Left lobe of liver (tissue), 2 donors: Measurements from ENCODE around the gene ARHGEF17. TPM values are rescaled to one million over a fixed set of nuclear protein-coding genes. Genes with fewer than 3 reads are reported as not detected.

Experiments used
- ATAC-seq: fragments of 200-7000 bp; cut with Tn5 transposase; one replicate; pipeline ENCODE4 v1.9.1; 2020; ENCODE audit warnings: mild to moderate bottlenecking, moderate library complexity
- DNase-seq: peaks from one replicate; pipeline ENCODE4 v3.0.0-alpha.2; 2020; ENCODE audit warnings: low spot score
- total RNA-seq: library from RNA; stranded (reverse); gene quantifications from one replicate; pipeline ENCODE4 v1.2.1, GENCODE V29; 2021
- donor health status: DM: no; HTN: no; CAD: no; lungs with moderate emphysema.
- donor health status: DM: no; HTN: yes; CAD: no.

Gene ARHGEF17
- total RNA-seq, 1 donor from 2014 or later = 6.8 TPM

- ATAC-seq = no peak
- no peak for DNase-seq
Observed at GRCh38 chr11:73375830-73376159, 67.7 kb downstream of the ARHGEF17 start.

GRCh38 chr11:73376160-73376802 is 68.2 kb downstream of the ARHGEF17 start, which contains the start of gene RELT:
Gene RELT (plus strand): TSS chr11:73376399. CDS start chr11:73389137, 12,738 bp downstream.
- DNase-seq (peak; percentile 88), ATAC-seq (peak; percentile 96)

GRCh38 chr11:73376803-73377629 is 68.9 kb downstream of the ARHGEF17 start:
- DNase-seq (peak; percentile 60), ATAC-seq (peak; percentile 8)

DNA sequence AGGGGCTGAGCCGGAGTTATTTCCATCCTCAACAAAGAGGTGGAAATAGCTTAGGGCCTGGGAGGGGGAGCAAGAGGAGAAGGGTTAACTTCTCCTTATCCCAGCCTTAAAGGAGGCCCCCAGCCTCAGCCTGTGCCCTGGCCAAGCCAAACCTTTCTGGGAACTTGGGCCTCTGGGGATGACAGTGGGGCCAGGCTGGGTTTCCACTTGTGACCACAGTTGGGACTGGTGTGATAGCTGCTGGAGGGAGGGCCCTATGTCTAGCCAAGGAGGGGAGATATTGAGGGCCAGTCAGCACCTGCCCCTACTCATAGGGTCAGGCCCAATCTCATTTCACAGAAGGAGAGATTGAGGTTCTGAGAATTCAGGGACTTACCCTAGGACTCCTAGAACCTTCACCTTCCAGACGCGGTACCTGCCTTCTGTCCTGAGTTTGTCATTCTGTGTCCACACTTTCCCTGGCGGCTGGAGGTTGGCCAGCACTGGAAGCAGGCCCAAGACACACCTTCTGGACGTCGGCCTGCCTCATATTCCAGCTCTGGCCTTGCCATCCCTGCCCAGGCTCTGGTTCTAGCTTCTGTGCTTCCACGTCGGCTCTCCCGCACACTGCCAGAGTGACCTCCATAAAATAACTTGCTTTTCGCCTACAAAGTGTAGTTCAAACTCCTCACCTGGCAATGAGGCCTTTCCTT is 71.3 kb downstream of the ARHGEF17 start:
- DNase-seq (peak; percentile 67), ATAC-seq (peak; percentile 23)

DNA sequence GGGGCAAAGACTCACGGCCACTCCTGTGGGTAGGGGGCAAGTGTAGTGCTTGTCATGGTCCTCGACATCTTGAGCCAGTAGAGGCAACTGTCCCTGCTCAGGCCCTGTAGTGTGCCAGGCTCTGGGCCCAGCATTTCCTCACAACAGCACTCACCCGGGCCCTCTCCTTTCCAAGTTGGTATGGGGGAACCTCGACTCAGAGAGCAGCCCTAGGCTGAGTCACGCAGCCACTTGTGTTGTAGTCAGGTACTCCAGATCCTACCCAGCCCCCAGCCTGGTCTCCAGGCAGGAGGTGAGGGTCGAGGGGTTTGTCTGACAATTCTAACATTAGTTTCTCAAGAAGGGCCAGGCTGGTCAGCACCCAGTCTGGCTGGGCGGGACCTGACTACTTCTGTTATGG is 72.3 kb downstream of the ARHGEF17 start:
- ATAC-seq (no peak), DNase-seq (no peak)

- no peak for ATAC-seq
Observed at GRCh38 chr11:73380897-73381410, 72.9 kb downstream of the ARHGEF17 start.

GRCh38 chr11:73381589-73381988 is 73.5 kb downstream of the ARHGEF17 start:
- ATAC-seq (no peak), DNase-seq (no peak)

More at GRCh38 chr11:73380897-73381410, 72.9 kb downstream of the ARHGEF17 start:
- no peak for DNase-seq

- no peak for ATAC-seq
- DNase-seq = no peak
Observed at GRCh38 chr11:73382183-73382582, 74.1 kb downstream of the ARHGEF17 start.

- DNase-seq (no peak), ATAC-seq (no peak)
Observed at GRCh38 chr11:73382747-73383146, 74.7 kb downstream of the ARHGEF17 start.

- no peak for ATAC-seq
- no peak for DNase-seq
Observed at GRCh38 chr11:73383249-73384124, 75.4 kb downstream of the ARHGEF17 start.

GRCh38 chr11:73384125-73384441 is 76.0 kb downstream of the ARHGEF17 start:
- no peak for ATAC-seq

GRCh38 chr11:73384531-73384871 is 76.4 kb downstream of the ARHGEF17 start:
- DNase-seq = no peak
- no peak for ATAC-seq

More at GRCh38 chr11:73384125-73384441, 76.0 kb downstream of the ARHGEF17 start:
- DNase-seq = no peak

DNA sequence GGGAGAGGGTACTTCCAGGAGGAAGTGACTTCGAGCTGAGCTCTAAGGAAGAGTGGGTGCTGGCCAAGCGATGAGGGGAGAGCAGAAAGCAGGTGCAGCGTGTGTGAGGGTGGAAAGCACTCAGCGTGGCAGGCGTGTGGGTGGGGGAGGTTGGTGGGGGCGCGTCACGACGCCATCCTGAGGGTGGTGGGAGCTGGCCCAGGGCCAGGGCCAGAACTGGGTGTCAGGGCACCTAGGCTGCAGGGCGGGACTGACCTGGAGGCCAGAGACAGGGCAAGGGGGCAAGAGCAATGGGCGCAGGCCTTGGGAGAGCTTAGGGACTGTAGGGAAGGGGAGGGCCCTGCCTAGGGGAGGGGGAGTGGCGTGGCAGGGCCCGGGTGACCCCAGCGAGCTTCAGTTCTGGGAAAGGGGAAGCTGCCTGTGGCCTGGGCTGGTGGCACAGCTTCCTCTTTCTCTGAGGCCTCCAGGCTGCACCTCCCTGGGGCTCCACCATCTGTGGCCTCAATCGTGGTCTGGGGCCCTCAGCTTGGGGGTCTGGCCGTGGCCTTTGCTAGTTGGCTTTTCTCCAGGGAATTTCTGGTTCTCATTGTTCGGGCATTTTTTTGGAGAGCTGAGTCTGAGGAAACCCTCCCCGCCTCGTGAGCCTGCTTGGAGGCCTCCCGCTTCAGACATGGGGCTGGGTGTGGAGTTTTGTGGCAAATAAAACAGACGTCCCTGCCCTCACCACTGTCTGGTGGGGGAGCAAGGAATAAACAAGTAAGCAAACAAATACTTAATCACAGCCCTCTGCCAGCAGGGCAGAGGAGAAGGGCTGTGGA is 77.0 kb downstream of the ARHGEF17 start:
- DNase-seq (no peak), ATAC-seq (peak; percentile 33)

DNA sequence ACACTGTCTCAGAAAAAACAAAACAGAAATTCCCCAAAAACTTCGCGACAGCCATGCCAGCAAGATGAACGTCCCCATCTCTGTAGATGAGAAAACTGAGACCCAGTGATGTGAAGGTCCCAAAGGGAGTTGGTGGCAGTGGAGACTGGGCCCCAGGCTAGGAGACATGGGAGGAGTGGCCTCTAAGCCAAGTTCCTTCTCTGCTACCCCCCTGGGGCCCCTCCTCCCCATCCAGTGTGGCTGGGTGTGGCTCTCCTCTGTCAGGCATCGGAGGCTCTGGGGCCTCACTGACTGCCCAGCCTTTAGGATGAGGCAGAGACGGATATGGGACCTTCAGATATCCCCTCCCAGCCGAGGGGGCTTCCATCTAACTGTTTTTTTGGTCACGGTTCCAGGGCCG is 77.9 kb downstream of the ARHGEF17 start:
- peak; percentile 27 for ATAC-seq
- DNase-seq = no peak

GRCh38 chr11:73386546-73386945 is 78.5 kb downstream of the ARHGEF17 start:
- DNase-seq (no peak), ATAC-seq (no peak)

DNA sequence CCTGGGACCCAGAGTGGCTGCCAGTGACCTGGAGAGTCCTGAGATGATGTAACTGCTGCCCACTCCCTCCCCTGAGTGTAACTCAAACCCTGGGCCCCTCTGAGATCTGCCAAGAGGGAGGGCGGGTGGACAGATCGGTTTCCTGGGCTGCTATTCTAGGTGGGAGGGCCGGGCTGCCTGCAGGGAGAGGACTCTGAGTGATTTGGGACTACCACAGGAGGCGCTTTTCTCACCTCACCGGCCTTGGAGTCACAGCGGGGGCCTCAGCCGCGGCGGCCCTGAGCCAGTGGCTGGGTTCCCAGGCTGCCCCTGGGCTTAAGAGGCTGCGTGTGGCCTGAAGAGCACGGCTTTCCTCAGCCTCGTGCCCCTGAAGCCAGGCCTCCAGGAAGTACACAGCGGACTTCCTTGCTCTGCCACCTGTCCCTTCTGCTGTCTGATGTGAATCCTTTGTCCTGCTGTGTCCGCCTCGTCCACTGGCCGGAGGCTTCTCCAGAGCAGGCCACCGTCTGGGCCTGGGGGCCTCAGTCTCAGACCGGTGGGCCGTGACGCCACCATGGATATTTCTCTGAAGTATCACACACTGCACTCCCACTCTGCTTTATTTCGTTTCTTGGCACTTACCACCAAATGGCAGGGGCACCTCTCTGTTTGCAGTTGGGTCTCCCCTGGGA is 79.7 kb downstream of the ARHGEF17 start:
- no peak for DNase-seq
- ATAC-seq = no peak

DNA sequence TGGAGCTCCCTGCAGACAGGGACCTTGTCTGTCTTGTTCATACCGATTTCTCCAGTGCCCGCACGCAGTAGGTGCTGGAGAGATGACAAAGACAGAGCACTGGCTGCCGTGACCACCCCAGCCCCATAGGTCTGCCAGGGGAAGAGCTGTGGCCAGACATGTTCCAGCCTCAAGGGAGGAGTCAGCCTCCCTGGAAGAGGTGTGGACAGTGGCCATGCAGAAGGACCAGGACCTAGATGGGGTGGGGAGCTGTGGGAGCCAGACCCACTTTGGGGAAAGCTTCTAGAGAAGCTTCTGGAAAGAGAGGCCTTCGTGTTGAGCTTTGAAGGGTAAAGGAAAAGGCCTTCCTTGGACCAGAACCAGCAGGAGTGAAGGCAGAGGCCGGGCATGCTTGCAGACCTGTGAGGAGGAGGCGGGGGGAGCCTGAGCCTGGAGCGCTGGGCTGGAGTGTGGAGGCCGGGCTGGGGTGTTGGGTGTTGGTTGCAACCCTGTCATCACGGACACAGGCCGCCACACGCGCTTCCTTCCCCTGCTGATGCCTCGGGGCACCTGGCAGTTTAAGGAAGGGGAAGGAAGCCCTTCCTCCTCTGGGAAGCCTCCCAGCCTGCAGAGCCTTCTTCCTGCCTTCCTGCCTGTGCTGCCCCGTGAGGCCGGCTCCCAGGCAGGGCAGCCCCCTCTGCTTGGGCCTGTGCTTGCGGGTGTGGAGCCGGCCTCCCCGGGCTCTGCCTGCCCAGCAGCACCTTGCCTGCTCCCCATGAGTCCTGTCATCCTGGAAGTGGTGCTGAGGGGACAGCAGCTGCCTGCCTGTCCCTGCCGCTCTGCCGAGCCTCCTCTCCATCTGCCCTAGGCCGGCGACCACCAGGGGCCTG is 80.4 kb downstream of the ARHGEF17 start:
- no peak for DNase-seq
- ATAC-seq = peak; percentile 21

GRCh38 chr11:73389134-73389525 is 81.1 kb downstream of the ARHGEF17 start:
- ATAC-seq (no peak), DNase-seq (no peak)
